ENCODE measurements around the gene TXNRD2.
"Not testable (repeated sequence)": the region's sequence is repeated elsewhere in the genome, so short reads cannot be mapped to it uniquely, and the experiment has no call there.

DNA sequence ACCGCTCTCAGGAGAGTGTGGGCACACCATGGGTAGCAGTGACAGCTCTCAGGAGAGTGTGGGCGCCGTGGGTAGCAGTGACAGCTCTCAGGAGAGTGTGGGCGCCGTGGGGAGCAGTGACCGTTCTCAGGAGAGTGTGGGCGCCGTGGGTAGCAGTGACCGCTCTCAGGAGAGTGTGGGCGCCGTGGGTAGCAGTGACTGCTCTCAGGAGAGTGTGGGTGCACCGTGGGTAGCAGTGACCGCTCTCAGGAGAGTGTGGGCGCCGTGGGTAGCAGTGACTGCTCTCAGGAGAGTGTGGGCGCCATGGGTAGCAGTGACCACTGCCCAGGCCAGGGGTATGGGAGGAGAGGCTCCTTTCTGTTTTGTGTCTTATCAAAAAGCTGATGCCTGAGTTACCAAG is 33.7 kb downstream of the TXNRD2 start:
- not testable (repeated sequence) for TF ChIP-seq EZH2phosphoT487 (IDR thresholded peaks at IDR 0.05; ENCODE audit: borderline replicate concordance, low read length)
- TF ChIP-seq, protein P1, sequence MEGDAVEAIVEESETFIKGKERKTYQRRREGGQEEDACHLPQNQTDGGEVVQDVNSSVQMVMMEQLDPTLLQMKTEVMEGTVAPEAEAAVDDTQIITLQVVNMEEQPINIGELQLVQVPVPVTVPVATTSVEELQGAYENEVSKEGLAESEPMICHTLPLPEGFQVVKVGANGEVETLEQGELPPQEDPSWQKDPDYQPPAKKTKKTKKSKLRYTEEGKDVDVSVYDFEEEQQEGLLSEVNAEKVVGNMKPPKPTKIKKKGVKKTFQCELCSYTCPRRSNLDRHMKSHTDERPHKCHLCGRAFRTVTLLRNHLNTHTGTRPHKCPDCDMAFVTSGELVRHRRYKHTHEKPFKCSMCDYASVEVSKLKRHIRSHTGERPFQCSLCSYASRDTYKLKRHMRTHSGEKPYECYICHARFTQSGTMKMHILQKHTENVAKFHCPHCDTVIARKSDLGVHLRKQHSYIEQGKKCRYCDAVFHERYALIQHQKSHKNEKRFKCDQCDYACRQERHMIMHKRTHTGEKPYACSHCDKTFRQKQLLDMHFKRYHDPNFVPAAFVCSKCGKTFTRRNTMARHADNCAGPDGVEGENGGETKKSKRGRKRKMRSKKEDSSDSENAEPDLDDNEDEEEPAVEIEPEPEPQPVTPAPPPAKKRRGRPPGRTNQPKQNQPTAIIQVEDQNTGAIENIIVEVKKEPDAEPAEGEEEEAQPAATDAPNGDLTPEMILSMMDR (conservative IDR thresholded peaks at IDR 0.05; ENCODE audit: low read depth, low read length): not testable (repeated sequence)

Data from PC-3 (cell line).